Activated effector memory CD4-positive, alpha-beta T cell treated with Interleukin-2 at 50 U/mL for 16 hours (primary cell): Measurements from ENCODE around the gene TDRD6.
"Not testable (repeated sequence)": the region's sequence is repeated elsewhere in the genome, so short reads cannot be mapped to it uniquely, and the experiment has no call there.

Experiments
- DNase-seq: peaks from one replicate; pipeline ENCODE4 v3.0.0-alpha.2; 2020

Gene TDRD6

DNA sequence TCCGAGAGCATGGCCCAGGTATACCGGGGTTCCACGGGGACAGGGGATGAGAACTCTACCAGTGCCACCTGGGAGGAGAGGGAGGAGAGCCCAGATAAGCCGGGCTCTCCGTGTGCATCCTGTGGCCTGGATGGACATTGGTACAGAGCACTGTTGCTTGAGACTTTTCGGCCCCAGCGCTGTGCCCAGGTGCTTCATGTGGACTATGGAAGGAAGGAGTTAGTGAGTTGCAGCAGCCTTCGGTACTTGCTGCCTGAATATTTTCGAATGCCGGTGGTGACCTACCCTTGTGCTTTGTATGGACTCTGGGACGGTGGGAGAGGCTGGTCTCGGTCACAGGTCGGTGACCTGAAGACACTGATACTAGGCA, 1.3 kb downstream of the TDRD6 start:
- no peak for DNase-seq

GRCh38 chr6:46689657-46690056, 2.0 kb downstream of the TDRD6 start:
- DNase-seq: no peak

DNA sequence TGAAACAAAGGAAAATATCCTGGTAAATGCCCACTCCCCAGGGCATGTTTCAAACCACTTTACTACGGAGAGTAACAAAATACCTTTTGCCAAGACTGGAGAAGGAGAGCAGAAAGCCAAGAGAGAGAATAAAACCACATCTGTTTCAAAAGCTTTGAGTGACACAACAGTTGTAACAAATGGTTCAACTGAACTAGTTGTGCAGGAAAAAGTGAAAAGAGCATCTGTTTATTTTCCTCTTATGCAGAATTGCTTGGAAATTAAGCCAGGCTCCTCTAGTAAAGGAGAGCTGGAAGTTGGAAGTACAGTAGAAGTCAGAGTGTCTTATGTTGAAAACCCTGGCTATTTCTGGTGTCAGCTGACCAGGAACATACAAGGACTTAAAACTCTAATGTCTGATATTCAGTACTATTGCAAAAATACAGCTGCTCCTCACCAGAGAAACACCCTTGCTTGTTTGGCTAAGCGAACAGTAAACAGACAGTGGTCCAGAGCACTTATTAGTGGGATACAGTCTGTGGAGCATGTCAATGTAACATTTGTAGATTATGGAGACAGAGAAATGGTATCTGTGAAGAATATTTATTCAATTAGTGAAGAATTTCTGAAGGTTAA, 2.6 kb downstream of the TDRD6 start:
- DNase-seq: no peak

GRCh38 chr6:46690911-46691451, 3.3 kb downstream of the TDRD6 start:
- DNase-seq: no peak

DNA sequence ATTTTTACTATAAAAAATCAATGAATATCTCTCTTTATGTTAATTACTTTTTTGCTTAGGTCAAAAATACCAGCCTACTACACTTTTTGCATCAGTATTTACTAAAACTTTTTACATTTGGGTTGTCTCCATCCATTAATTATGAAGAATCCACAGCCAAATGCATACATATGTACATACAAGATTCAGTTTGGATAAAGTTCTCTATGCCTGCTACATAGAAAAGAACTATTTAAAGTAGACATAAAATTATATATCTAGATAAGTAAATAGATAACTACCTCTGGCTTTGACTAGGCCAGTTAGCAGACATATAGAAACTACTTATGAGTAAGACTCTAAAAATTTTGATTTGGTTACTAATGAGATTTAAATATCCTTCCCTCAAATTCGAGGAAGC, 12.3 kb downstream of the TDRD6 start:
- DNase-seq: no peak

DNA sequence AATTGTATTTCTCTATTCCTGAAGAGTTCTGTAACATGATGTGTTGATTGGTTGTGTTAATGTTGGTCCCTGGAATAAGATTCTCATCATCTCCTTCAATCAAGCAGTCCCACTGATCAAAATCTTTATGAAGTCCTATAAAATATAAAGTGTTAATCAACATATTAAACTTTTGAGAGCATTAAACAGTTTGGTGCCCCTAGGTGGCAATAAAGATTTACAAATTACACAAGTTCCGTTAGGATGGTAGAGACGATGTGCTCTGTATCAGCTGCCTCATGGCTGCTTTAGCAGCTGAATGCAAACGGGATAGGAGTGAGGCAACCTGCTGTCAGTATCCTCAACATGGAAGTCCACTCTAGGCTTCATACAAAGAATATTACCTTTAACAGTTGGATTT, 16.9 kb downstream of the TDRD6 start:
- no peak for DNase-seq

DNA sequence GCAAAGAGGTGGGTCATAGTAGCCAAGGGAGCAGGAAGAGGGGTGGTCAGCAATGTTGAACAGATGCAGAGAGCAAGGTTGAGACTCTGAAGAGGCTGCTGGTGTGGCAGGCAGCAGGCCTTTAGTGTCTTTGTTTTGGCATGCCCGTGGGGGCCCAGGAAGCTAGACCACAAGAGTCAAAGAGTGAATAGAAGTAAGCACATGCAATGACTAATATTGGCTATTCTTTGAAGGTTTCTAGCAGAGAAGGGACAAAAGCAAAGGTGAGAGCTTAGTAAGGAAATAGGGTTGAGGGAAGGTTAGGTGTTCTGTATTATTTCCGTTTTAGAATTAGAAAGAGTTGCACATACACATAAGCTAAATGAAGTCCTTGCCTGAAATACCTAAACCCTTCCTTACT, 18.8 kb downstream of the TDRD6 start:
- DNase-seq: no peak

DNA sequence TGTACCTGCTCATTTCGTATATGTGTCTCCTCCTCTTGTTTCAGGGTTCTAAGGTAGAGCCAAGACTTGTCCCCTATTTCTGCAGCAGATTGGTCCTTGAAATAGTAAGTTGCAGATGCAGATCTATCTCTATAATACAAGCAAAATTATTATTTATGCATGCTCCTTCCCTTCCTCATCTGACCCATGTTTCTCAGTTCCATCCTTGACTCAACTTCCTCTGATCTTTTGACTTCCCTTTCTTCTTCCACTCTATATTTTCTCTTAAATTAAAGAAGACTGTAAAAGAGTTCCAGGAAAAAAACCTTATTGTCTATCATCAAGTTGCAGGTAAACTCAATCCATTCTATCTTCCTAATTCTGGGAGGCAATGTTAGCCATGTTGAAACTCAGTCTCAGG, 23.8 kb downstream of the TDRD6 start:
- DNase-seq: no peak

GRCh38 chr6:46715141-46715540, 27.5 kb downstream of the TDRD6 start:
- DNase-seq: no peak

GRCh38 chr6:46719099-46719498, 31.4 kb downstream of the TDRD6 start:
- no peak for DNase-seq

GRCh38 chr6:46720401-46720800, 32.7 kb downstream of the TDRD6 start:
- DNase-seq: no peak

- DNase-seq: no peak
These were observed 42.2 kb downstream of the TDRD6 start for GRCh38 chr6:46729787-46730326.

DNA sequence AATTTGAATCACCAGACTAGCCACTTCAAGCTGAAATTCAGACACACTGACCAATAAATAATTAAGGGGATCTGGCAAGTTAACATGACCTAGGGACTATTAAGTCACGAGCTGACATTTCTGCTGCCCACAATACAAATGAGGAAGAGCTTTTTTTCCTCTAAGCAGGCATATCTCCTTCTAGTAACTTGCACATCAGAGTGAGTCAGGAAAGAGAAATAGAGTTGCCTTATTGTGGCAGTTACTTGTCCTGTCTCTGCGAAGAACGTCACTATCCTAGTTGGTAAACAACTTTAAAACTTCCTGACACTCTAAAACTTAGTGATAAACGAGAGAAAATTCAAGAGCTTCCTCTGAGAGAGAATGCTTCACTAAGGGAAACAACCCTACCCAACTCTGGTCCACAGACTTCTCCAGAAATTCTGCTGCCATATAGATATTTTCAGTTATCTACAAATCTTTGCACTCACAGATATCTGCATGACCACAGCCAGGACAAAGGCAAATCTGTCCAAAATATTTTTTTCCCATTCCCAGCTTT, 43.3 kb downstream of the TDRD6 start:
- DNase-seq: no peak

- DNase-seq: no peak
These were observed 45.7 kb downstream of the TDRD6 start for GRCh38 chr6:46733341-46733801.

- DNase-seq: no peak
These were observed 47.4 kb downstream of the TDRD6 start, which contains the start of gene PLA2G7 for GRCh38 chr6:46734867-46735719. PLA2G7 (minus strand) TSS chr6:46735375; CDS start chr6:46722891, 12,484 bp downstream.

DNA sequence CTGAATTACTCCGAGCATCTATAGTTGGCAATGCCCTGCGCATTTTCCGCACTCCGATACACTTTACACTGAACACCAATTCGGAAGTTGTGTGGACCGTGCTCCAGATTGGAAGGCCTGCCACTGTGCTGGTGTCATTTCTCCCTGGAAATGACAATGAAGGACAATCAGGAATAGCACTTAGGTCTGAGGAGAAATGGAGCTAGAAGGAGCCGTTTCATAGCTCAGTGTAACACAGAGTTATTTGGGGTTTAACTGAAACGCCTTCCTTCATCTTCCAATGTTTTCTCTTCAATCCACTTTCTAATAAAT, 48.0 kb downstream of the TDRD6 start:
- no peak for DNase-seq

DNA sequence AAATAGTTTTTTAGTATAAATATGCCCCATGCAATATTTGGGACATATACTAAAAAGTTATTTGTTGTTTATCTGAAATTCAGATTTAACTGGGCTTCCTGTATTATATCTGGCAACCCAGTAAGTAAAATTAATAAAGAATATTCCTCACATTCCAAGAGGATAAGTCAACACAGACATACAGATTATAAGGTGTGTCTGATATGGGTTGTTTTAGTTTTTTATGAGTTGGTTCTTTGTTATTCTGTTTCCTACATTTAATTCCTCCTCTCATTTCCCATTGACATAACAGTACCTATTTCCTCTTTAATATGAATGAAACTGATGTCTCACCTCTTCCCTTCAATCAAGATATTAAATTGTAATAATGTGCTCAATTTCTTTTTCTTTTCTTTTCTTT, 49.2 kb downstream of the TDRD6 start:
- no peak for DNase-seq

GRCh38 chr6:46741482-46741881, 53.8 kb downstream of the TDRD6 start:
- DNase-seq: no peak

DNA sequence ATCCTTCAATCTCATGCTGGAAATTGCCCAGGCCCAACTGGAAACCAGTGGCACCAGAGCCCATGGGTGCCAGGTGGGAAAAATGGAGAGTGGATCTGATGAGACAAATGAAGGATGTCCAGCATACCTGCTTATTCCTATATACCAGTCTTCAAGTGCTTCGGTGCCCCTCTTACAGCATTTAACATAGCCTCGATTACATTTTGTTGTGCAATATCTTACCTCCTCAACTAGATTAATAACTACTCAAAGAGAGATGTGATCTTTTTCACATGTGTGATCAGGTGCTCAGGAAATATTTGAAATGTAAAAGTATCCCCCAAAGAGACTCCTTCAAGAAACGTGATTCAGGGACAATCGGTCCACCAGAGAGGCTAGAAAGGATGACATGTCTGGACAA, 54.2 kb downstream of the TDRD6 start:
- no peak for DNase-seq

DNA sequence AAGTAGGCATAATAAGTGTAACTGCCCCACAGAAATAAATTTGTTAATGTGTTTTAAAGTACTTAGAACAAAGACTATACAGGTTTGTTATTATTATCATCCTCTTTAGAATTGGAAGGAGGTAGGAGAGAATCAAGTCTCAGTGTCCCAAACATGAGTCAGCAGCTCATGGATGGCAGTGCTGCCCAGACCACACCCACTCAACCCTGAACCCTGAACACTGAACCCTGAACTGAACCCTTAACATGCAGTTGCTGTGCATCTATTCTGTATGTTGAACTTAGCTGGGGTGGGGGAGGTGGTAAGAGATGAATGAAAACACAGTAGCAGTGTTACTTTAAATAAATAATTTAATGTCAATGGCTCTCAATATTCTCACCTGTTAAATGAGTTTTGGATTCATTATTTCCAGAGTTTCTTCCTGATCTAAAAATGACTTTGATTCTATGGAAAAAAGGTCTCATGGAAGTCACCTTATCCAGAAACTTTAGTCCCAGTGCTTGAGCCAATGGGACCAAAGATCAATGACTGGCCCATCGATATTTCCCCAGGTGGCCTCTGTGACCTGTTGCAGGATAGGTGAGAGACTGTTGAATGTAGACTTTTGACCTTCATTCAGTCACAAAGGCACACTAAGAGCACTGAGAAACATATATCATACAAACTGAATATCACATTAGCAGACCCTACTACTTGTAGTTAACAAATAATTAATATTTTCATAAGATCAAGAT, 55.9 kb downstream of the TDRD6 start:
- no peak for DNase-seq

GRCh38 chr6:46744159-46744725, 56.6 kb downstream of the TDRD6 start:
- DNase-seq: not testable (repeated sequence)

DNA sequence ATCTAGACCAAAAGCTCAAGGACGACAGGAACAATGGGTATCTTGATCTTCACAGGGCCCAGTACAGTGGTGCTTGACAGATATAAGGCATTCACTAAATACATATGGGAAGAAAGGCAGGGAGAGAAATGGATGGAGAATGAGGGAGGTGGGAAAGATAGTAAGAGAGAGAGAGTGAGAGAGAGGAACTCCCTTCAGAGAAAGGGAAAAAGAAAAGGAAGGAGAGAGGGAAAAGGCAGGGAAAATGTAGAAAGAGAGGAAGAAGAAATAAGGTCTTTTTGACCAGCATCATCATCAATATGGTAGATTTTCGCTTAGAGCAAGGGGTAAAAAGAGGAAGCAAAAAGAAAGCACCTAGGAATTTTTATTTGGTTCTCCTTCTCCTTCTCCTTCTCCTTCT, 58.3 kb downstream of the TDRD6 start:
- DNase-seq: no peak

DNA sequence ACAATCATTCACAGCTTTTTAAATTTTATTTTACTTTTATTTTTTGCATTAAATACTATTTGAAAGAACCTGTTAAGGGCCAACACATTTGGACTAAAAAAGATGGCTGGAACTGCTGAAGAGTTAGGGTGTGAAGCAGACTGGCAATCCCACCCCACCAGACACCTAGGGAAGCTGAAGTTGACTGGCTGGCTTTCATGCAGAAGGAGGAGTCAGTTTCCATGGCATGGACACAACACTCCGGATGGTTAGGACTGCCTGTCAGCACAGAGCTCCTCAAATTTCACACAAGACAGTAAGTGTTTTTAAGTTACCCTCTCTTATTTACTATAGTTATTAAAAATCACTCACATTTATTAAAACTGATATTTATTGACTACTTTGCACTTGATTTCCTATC, 59.0 kb downstream of the TDRD6 start, which contains the start of gene ANKRD66:
Gene ANKRD66 (plus strand): TSS at position 238 of the 400 bp plus-strand sequence. CDS start 5,016 bp downstream, outside the sequence.
- no peak for DNase-seq
